Measurements from ENCODE around the gene LGALS12.

Gene LGALS12

GRCh38 chr11:63564784-63565350 is 59.0 kb downstream of the LGALS12 start:
- peak; percentile 14 for DNase-seq

Measured in DMS153 (cell line).